ENCODE measurements around the gene UPK2.

Gene UPK2

DNA sequence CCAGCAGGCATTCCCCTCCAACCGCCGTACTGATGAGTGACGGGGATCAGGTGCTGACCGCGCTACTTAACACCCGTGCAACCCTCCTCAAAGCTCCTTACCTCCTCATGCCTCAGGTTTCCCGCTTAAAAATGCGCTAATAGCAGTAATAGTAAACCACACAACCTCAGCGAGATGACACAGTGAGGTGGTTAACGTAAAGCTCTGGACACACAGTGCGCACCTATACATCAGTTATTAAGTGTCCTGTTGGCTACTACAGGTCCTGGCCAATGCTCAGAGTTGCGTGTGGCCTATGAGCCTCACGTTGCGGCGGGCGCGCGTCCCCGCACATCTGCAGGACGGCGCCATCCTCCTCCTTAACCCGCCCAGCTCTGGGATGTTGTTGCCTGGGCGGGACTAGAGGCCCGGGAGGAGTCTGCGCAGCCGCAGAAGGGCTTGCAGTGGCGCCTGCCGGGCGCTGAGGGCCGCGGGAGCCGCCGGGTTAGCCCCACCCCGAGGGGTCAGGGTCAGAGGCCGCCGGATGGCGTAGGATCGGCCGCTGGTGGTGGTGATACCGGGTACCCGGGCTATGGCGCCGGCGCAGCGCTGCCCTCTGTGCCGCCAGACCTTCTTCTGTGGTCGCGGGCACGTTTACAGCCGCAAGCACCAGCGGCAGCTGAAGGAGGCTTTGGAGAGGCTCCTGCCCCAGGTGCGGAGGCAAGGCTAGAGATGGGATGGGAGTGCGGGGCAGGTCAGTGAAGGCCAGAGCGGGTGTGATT lies 41.7 kb downstream of the UPK2 start, which contains the start of gene CENATAC:
Gene CENATAC, plus strand, starts transcription at position 512 of the 761 bp plus-strand sequence. Its CDS starts 60 bp downstream, at position 572.
- ChIA-PET CTCF (interaction anchor here (0.6 to 2.1 kb wide), 7 partner anchors 13 to 377 kb away, joined by 3 to 8 read pairs (median 4); partner anchors contain the start of genes RPS25 and TRAPPC4), POLR2A (interaction anchor here (0.6 to 1.9 kb wide), 19 partner anchors 8 to 386 kb away, joined by 3 to 15 read pairs (median 3); partner anchors contain the start of genes HINFP, HMBS, RPS25 and SLC37A4)
- peak within 1 kb of the TSS; percentile 94 for H3K4me3 ChIP-seq (ENCODE audit: low read depth, low read length)
- peak within 1 kb of the TSS; percentile 53; the same call in 1 of the 2 replicates for H3K27ac ChIP-seq (ENCODE audit: extremely low read depth, low read depth, low read length)
- H3K36me3 ChIP-seq (ENCODE audit: control insufficient read depth in 2 of 2, insufficient read depth in 1 of 2, low read length in 2 of 2): peaks cover 13 to 31% of the 10 kb centered on the region in 2 experiments; a peak in 2 of 3 replicates
- no peaks in the 10 kb centered on the region for H3K9me3 ChIP-seq (ENCODE audit: control insufficient read depth, insufficient read depth, low read depth, low read length)
- no peaks in the 10 kb centered on the region for H3K4me1 ChIP-seq (ENCODE audit: control insufficient read depth, insufficient read depth, low read length)
- TF ChIP-seq OVOL3 (tag by site-specific recombination; IDR thresholded peaks at IDR 0.05): no peak
- peak; percentile 45; the same call in 1 of the 2 replicates for TF ChIP-seq ZXDB (tag by site-specific recombination; IDR thresholded peaks at IDR 0.05)
- TF ChIP-seq, protein P1, sequence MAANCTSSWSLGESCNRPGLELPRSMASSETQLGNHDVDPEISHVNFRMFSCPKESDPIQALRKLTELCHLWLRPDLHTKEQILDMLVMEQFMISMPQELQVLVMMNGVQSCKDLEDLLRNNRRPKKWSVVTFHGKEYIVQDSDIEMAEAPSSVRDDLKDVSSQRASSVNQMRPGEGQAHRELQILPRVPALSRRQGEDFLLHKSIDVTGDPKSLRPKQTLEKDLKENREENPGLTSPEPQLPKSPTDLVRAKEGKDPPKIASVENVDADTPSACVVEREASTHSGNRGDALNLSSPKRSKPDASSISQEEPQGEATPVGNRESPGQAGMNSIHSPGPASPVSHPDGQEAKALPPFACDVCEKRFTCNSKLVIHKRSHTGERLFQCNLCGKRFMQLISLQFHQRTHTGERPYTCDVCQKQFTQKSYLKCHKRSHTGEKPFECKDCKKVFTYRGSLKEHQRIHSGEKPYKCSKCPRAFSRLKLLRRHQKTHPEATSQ (tag by site-specific recombination; IDR thresholded peaks at IDR 0.05): 0 out of 2 replicates have a peak, but pooled peaks have one; percentile 19
- TF ChIP-seq, protein P2, sequence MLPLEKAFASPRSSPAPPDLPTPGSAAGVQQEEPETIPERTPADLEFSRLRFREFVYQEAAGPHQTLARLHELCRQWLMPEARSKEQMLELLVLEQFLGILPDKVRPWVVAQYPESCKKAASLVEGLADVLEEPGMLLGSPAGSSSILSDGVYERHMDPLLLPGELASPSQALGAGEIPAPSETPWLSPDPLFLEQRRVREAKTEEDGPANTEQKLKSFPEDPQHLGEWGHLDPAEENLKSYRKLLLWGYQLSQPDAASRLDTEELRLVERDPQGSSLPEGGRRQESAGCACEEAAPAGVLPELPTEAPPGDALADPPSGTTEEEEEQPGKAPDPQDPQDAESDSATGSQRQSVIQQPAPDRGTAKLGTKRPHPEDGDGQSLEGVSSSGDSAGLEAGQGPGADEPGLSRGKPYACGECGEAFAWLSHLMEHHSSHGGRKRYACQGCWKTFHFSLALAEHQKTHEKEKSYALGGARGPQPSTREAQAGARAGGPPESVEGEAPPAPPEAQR (tag by site-specific recombination; IDR thresholded peaks at IDR 0.05): no peak
- TF ChIP-seq ZFP37 (tag by site-specific recombination; IDR thresholded peaks at IDR 0.05): no peak
- TF ChIP-seq ZNF558 (tag by site-specific recombination; IDR thresholded peaks at IDR 0.05): no peak
- TF ChIP-seq RBAK (tag by site-specific recombination; IDR thresholded peaks at IDR 0.05): no peak
- TF ChIP-seq ZNF530 (tag by site-specific recombination; IDR thresholded peaks at IDR 0.05; ENCODE audit: low read depth): no peak
- TF ChIP-seq, protein P3, sequence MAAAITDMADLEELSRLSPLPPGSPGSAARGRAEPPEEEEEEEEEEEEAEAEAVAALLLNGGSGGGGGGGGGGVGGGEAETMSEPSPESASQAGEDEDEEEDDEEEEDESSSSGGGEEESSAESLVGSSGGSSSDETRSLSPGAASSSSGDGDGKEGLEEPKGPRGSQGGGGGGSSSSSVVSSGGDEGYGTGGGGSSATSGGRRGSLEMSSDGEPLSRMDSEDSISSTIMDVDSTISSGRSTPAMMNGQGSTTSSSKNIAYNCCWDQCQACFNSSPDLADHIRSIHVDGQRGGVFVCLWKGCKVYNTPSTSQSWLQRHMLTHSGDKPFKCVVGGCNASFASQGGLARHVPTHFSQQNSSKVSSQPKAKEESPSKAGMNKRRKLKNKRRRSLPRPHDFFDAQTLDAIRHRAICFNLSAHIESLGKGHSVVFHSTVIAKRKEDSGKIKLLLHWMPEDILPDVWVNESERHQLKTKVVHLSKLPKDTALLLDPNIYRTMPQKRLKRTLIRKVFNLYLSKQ (tag by site-specific recombination; IDR thresholded peaks at IDR 0.05; ENCODE audit: borderline replicate concordance): no peak
- 0 out of 2 replicates have a peak, but pooled peaks have one; percentile 37 for TF ChIP-seq KLF16 (tag by site-specific recombination; IDR thresholded peaks at IDR 0.05)
- TF ChIP-seq, protein P4, sequence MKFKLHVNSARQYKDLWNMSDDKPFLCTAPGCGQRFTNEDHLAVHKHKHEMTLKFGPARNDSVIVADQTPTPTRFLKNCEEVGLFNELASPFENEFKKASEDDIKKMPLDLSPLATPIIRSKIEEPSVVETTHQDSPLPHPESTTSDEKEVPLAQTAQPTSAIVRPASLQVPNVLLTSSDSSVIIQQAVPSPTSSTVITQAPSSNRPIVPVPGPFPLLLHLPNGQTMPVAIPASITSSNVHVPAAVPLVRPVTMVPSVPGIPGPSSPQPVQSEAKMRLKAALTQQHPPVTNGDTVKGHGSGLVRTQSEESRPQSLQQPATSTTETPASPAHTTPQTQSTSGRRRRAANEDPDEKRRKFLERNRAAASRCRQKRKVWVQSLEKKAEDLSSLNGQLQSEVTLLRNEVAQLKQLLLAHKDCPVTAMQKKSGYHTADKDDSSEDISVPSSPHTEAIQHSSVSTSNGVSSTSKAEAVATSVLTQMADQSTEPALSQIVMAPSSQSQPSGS (tag by site-specific recombination; IDR thresholded peaks at IDR 0.05; ENCODE audit: low read depth): no peak
- no peak for TF ChIP-seq SALL2 (tag by site-specific recombination; IDR thresholded peaks at IDR 0.05; ENCODE audit: borderline replicate concordance)
- TF ChIP-seq, protein P5, sequence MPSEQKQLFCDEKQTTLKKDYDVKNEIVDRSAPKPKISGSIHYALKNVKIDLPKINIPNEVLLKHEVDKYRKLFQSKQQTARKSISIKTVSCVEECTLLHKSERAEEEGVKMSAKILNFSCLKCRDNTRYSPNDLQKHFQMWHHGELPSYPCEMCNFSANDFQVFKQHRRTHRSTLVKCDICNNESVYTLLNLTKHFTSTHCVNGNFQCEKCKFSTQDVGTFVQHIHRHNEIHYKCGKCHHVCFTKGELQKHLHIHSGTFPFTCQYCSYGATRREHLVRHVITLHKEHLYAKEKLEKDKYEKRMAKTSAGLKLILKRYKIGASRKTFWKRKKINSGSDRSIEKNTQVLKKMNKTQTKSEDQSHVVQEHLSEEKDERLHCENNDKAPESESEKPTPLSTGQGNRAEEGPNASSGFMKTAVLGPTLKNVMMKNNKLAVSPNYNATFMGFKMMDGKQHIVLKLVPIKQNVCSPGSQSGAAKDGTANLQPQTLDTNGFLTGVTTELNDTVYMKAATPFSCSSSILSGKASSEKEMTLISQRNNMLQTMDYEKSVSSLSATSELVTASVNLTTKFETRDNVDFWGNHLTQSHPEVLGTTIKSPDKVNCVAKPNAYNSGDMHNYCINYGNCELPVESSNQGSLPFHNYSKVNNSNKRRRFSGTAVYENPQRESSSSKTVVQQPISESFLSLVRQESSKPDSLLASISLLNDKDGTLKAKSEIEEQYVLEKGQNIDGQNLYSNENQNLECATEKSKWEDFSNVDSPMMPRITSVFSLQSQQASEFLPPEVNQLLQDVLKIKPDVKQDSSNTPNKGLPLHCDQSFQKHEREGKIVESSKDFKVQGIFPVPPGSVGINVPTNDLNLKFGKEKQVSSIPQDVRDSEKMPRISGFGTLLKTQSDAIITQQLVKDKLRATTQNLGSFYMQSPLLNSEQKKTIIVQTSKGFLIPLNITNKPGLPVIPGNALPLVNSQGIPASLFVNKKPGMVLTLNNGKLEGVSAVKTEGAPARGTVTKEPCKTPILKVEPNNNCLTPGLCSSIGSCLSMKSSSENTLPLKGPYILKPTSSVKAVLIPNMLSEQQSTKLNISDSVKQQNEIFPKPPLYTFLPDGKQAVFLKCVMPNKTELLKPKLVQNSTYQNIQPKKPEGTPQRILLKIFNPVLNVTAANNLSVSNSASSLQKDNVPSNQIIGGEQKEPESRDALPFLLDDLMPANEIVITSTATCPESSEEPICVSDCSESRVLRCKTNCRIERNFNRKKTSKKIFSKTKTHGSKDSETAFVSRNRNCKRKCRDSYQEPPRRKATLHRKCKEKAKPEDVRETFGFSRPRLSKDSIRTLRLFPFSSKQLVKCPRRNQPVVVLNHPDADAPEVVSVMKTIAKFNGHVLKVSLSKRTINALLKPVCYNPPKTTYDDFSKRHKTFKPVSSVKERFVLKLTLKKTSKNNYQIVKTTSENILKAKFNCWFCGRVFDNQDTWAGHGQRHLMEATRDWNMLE (tag by site-specific recombination; conservative IDR thresholded peaks at IDR 0.05; ENCODE audit: low read depth): no peak
- 0 out of 2 replicates have a peak, but pooled peaks have one; percentile 33 for TF ChIP-seq ZSCAN30 (tag by site-specific recombination; IDR thresholded peaks at IDR 0.05)
- peak; percentile 45; the same call in 1 of the 2 replicates for TF ChIP-seq ZBTB20 (tag by site-specific recombination; IDR thresholded peaks at IDR 0.05)
- TF ChIP-seq ZNF510 (tag by site-specific recombination; IDR thresholded peaks at IDR 0.05; ENCODE audit: insufficient replicate concordance): no peak
- TF ChIP-seq ZNF610 (tag by site-specific recombination; IDR thresholded peaks at IDR 0.05; ENCODE audit: borderline replicate concordance): no peak
- no peak for TF ChIP-seq ZNF112 (tag by site-specific recombination; IDR thresholded peaks at IDR 0.05)
- TF ChIP-seq MEIS1 (CRISPR knock-in tag; IDR thresholded peaks at IDR 0.05; ENCODE audit: borderline replicate concordance): no peak
- TF ChIP-seq OSR2 (tag by site-specific recombination; IDR thresholded peaks at IDR 0.05): no peak
- TF ChIP-seq SP2 (tag by site-specific recombination; IDR thresholded peaks at IDR 0.05): peak; percentile 82
- TF ChIP-seq TRIM28 (IDR thresholded peaks at IDR 0.05; ENCODE audit: borderline replicate concordance, low read length): peak; percentile 72; the same call in 1 of the 2 replicates
- no peak for TF ChIP-seq ZNF777 (tag by site-specific recombination; IDR thresholded peaks at IDR 0.05; ENCODE audit: borderline replicate concordance)
- TF ChIP-seq ZNF426 (tag by site-specific recombination; IDR thresholded peaks at IDR 0.05): no peak
- peak; percentile 45 for TF ChIP-seq SETDB1 (IDR thresholded peaks at IDR 0.05; ENCODE audit: insufficient read length, low read length)

Data from HEK293 (cell line).